Nephron (organoid): Measurements from ENCODE around the gene TROAP.

Experiments used
- H3K27ac Mint-ChIP-seq, 3 experiments: 2 replicates each; pipeline ENCODE4 v1.8.0; 2020; ENCODE audit warnings: mixed read lengths in 3 of 3, mild to moderate bottlenecking in 2 of 3, moderate library complexity in 1 of 3
- H3K27me3 Mint-ChIP-seq: 2 replicates; pipeline ENCODE4 v1.8.0; 2021; ENCODE audit warnings: low read depth, mild to moderate bottlenecking, moderate library complexity, mixed read lengths
- H3K36me3 Mint-ChIP-seq: 2 replicates; pipeline ENCODE4 v1.8.0; 2020; ENCODE audit warnings: low read depth, mixed read lengths
- H3K4me1 Mint-ChIP-seq: 2 replicates; pipeline ENCODE4 v1.8.0; 2020; ENCODE audit warnings: mixed read lengths
- H3K4me3 Mint-ChIP-seq, 3 experiments: 2 replicates each; pipeline ENCODE4 v1.8.0; 2020; ENCODE audit warnings: mild to moderate bottlenecking in 3 of 3, mixed read lengths in 3 of 3, moderate library complexity in 2 of 3
- H3K9me3 Mint-ChIP-seq: 2 replicates; pipeline ENCODE4 v1.8.0; 2020; ENCODE audit warnings: mixed read lengths
- CTCF ChIP-seq, 3 experiments: fragments of 200-600 bp; sonication (generic); IDR thresholded peaks; one replicate each; pipeline ENCODE4 v1.5.0; 2021; ENCODE audit warnings: antibody characterized with exemption in 3 of 3; ENCODE audit not compliant: unreplicated experiment in 3 of 3

Gene TROAP

GRCh38 chr12:49293056-49293956 is 29.7 kb upstream of the TROAP start:
- TF ChIP-seq CTCF (IDR thresholded peaks at IDR 0.05; ENCODE audit: unreplicated experiment in 3 of 3), result no peak
- Mint-ChIP-seq H3K4me3 (no peak overlapping the region), H3K4me1 (peaks cover 4% of the 10 kb centered on the region), H3K27me3 (peaks cover 88% of the 10 kb centered on the region), H3K9me3 (no peaks in the 10 kb centered on the region), H3K36me3 (no peaks in the 10 kb centered on the region), H3K27ac (no peak overlapping the region)

DNA sequence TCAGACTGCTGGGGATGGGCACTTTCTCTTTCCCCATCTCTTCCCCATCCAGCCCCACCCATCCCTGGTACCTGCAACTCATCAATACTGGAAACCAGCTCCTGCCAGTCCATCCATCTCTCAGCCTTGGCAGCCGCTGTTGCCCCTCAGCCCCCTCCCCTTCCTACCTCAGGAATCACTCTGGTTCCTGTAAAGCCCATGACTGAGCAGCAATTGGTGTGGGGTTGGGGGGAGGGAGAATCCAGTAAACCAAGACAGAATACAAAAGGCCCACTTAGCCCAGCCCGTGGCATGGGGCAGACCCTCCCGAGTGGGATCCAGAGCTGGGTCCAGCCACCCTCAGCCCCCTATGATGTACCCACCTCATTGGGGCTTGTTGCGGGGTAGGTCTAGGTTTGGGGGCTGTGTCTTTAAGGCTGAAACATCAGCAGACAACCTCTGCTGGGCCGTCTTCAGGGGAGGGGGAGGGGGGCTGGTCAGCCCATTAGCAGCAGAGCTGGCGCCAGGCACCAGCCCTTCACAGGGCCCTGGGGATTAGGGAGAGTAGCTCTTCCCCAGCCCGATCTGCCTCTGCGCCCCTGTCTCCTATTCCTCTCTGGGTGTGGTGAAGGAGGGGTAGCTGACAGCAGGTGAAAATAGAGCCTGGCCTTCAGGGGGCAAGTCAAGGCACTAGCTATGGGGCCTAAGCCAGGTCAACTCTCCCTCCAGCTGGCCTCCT is 28.8 kb upstream of the TROAP start:
- Mint-ChIP-seq H3K9me3 (no peaks in the 10 kb centered on the region), H3K4me1 (peaks cover 7% of the 10 kb centered on the region), H3K4me3 (no peak overlapping the region), H3K36me3 (no peaks in the 10 kb centered on the region), H3K27me3 (peaks cover 92% of the 10 kb centered on the region), H3K27ac (no peak overlapping the region)
- no peak for TF ChIP-seq CTCF (IDR thresholded peaks at IDR 0.05; ENCODE audit: unreplicated experiment in 3 of 3)

GRCh38 chr12:49294804-49295081 is 28.3 kb upstream of the TROAP start:
- H3K27me3 Mint-ChIP-seq, result peaks cover 92% of the 10 kb centered on the region
- no peaks in the 10 kb centered on the region for H3K9me3 Mint-ChIP-seq
- H3K36me3 Mint-ChIP-seq, result no peaks in the 10 kb centered on the region
- no peak overlapping the region for H3K4me3 Mint-ChIP-seq
- H3K4me1 Mint-ChIP-seq, result peaks cover 7% of the 10 kb centered on the region
- no peak overlapping the region for H3K27ac Mint-ChIP-seq
- TF ChIP-seq CTCF (IDR thresholded peaks at IDR 0.05; ENCODE audit: unreplicated experiment in 3 of 3), result no peak

GRCh38 chr12:49295082-49295936 is 27.7 kb upstream of the TROAP start, which contains the start of gene PRPH:
TSS of gene PRPH (plus strand) at chr12:49295147. CDS start at chr12:49295201, 54 bp downstream.
- H3K36me3 Mint-ChIP-seq, result no peaks in the 10 kb centered on the region
- no peak within 1 kb of the TSS for H3K4me3 Mint-ChIP-seq
- H3K27ac Mint-ChIP-seq, result no peak within 1 kb of the TSS
- peaks cover 94% of the 10 kb centered on the region for H3K27me3 Mint-ChIP-seq
- no peak for TF ChIP-seq CTCF (IDR thresholded peaks at IDR 0.05; ENCODE audit: unreplicated experiment in 3 of 3)
- peaks cover 7% of the 10 kb centered on the region for H3K4me1 Mint-ChIP-seq
- H3K9me3 Mint-ChIP-seq, result no peaks in the 10 kb centered on the region

DNA sequence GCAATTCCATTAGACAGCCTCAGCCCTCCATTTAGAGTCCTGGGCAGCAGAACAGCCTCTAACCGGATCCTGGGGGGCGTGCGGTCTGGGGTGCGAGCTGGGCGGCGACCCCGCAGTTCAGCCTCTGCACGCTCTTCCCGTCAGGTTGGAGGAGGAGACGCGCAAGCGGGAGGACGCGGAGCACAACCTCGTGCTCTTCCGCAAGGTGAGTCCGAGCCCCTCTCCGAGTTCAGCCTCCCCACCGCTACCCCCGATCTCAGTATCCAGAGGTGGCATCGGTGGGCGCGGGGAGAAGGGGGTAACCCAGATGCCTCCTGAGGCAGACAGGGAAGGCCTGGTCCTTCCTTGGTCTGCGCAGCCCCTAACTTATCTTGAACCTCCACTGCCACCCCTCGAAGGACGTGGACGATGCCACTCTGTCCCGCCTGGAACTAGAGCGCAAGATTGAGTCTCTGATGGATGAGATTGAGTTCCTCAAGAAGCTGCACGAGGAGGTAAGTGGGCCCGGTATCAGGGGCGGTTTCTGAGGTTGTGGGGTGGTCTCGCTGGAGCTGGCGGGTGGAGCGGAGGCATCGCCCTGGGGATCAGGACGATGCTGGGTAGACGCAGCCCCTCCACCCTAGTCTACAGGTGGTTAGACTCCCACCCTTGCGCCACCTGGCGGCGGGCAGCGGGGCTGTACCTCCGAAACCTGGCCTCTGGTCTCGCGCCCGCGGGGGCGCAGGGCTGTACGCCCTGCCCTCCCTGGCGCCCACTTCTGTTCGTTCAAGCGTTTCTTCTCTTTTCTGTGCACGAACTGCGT is 26.8 kb upstream of the TROAP start:
- TF ChIP-seq CTCF (IDR thresholded peaks at IDR 0.05; ENCODE audit: unreplicated experiment in 3 of 3), result peak; percentile 68 to 78 (median 76)
- Mint-ChIP-seq H3K36me3 (no peaks in the 10 kb centered on the region), H3K9me3 (no peaks in the 10 kb centered on the region), H3K4me3 (peak overlapping the region; percentile 38 to 64 (median 48)), H3K27ac (no peak overlapping the region), H3K4me1 (peaks cover 7% of the 10 kb centered on the region), H3K27me3 (peaks cover 97% of the 10 kb centered on the region)
